Activated CD8-positive, alpha-beta T cell treated with anti-CD3 and anti-CD28 coated beads for 36 hours (primary cell): ENCODE measurements around the gene CPLX1. TPM values are rescaled to one million over a fixed set of nuclear protein-coding genes. Genes with fewer than 3 reads are reported as not detected.

Experiments used
- ATAC-seq: fragments of 200-7000 bp; cut with Tn5 transposase; one replicate; pipeline ENCODE4 v1.10.0; 2021; ENCODE audit warnings: mild to moderate bottlenecking, moderate library complexity
- CTCF ChIA-PET: fragments of 350-600 bp; sonication (Branson Sonifier 250); formaldehyde crosslinking; loops from one replicate; lab custom pipeline; 2021; ENCODE audit warnings: antibody characterized with exemption; lab: Charles Lee
- POLR2A ChIA-PET: fragments of 350-600 bp; sonication (Branson Sonifier 250); formaldehyde crosslinking; loops from one replicate; lab custom pipeline; 2021; ENCODE audit warnings: antibody characterized with exemption; lab: Charles Lee
- DNase-seq: peaks from one replicate; pipeline ENCODE4 v3.0.0-alpha.2; 2020
- H3K27ac Mint-ChIP-seq: one replicate; pipeline ENCODE4 v1.8.0; 2021; ENCODE audit warnings: mild to moderate bottlenecking, mixed read lengths
- H3K27me3 Mint-ChIP-seq: one replicate; pipeline ENCODE4 v1.8.0; 2021; ENCODE audit warnings: mixed read lengths
- H3K36me3 Mint-ChIP-seq: one replicate; pipeline ENCODE4 v1.8.0; 2021; ENCODE audit warnings: low read depth, mixed read lengths
- H3K4me1 Mint-ChIP-seq: one replicate; pipeline ENCODE4 v1.8.0; 2021; ENCODE audit warnings: low read depth, mixed read lengths
- H3K4me3 Mint-ChIP-seq: one replicate; pipeline ENCODE4 v1.8.0; 2021; ENCODE audit warnings: mild to moderate bottlenecking, moderate library complexity, mixed read lengths
- H3K9me3 Mint-ChIP-seq: one replicate; pipeline ENCODE4 v1.8.0; 2021; ENCODE audit warnings: mixed read lengths
- CTCF ChIP-seq: fragments of 200-600 bp; IDR thresholded peaks from one replicate; pipeline ENCODE4 v1.8.0; 2022; ENCODE audit warnings: antibody characterized with exemption, mild to moderate bottlenecking
- intact Hi-C: fragments of 100-400 bp; cut with micrococcal nuclease; formaldehyde crosslinking; loops from one replicate; pipeline ENCODE4 v1.10.0; 2022
- total RNA-seq, 2 experiments: library from RNA; stranded (reverse); gene quantifications; one replicate each; pipeline ENCODE4 v1.2.3, GENCODE V29; 2021

The CPLX1 gene
- total RNA-seq, 2 experiments from 2014 or later: not detected

- CTCF ChIA-PET: interaction anchor here (1.1 kb wide), 1 partner anchor 104 kb away, joined by 3 read pairs; no protein-coding TSS in a partner anchor
Observed at GRCh38 chr4:845233-845835, 19.4 kb upstream of the CPLX1 start.

GRCh38 chr4:844752-845232 lies 18.9 kb upstream of the CPLX1 start:
- TF ChIP-seq CTCF: no peak

More at GRCh38 chr4:845233-845835, 19.4 kb upstream of the CPLX1 start:
- DNase-seq (no peak), ATAC-seq (no peak)
- peaks cover 12% of the 10 kb centered on the region for H3K36me3 Mint-ChIP-seq
- no peak for TF ChIP-seq CTCF
- no peaks in the 10 kb centered on the region for H3K27me3 Mint-ChIP-seq
- POLR2A ChIA-PET: interaction anchor here (0.6 to 1.3 kb wide), 3 partner anchors 14 to 244 kb away, joined by 3 to 4 read pairs (median 4); no protein-coding TSS in a partner anchor
- no peak overlapping the region for H3K27ac Mint-ChIP-seq
- no peak overlapping the region for H3K4me3 Mint-ChIP-seq
- H3K9me3 Mint-ChIP-seq: no peaks in the 10 kb centered on the region
- intact Hi-C loops: no loop called here
- no peaks in the 10 kb centered on the region for H3K4me1 Mint-ChIP-seq

GRCh38 chr4:839675-840443 lies 13.9 kb upstream of the CPLX1 start:
- no peak for DNase-seq
- Mint-ChIP-seq H3K36me3 (peaks cover 6% of the 10 kb centered on the region), H3K9me3 (peaks cover 14% of the 10 kb centered on the region), H3K4me3 (no peak overlapping the region), H3K4me1 (peaks cover 6% of the 10 kb centered on the region), H3K27ac (no peak overlapping the region), H3K27me3 (no peaks in the 10 kb centered on the region)
- ATAC-seq: peak; percentile 51
- TF ChIP-seq CTCF: no peak
- intact Hi-C loops: no loop called here
- POLR2A ChIA-PET: no interaction called here
- CTCF ChIA-PET: no interaction called here

More at GRCh38 chr4:844752-845232, 18.9 kb upstream of the CPLX1 start:
- H3K4me3 Mint-ChIP-seq: no peak overlapping the region
- ChIA-PET CTCF (interaction anchor here (1.1 kb wide), 1 partner anchor 103 kb away, joined by 3 read pairs; no protein-coding TSS in a partner anchor), POLR2A (interaction anchor here (0.7 to 1.3 kb wide), 2 partner anchors 15 to 34 kb away, joined by 4 read pairs; no protein-coding TSS in a partner anchor)
- DNase-seq (no peak), ATAC-seq (no peak)
- H3K4me1 Mint-ChIP-seq: peaks cover 5% of the 10 kb centered on the region
- H3K27me3 Mint-ChIP-seq: no peaks in the 10 kb centered on the region
- no peaks in the 10 kb centered on the region for H3K9me3 Mint-ChIP-seq
- intact Hi-C loops: no loop called here
- peaks cover 9% of the 10 kb centered on the region for H3K36me3 Mint-ChIP-seq
- no peak overlapping the region for H3K27ac Mint-ChIP-seq

- Mint-ChIP-seq H3K27me3 (peaks cover 2% of the 10 kb centered on the region), H3K4me1 (peaks cover 11% of the 10 kb centered on the region), H3K27ac (no peak overlapping the region), H3K36me3 (peaks cover 6% of the 10 kb centered on the region), H3K9me3 (peaks cover 14% of the 10 kb centered on the region), H3K4me3 (no peak overlapping the region)
- intact Hi-C loops: no loop called here
- CTCF ChIA-PET: no interaction called here
- POLR2A ChIA-PET: no interaction called here
- no peak for TF ChIP-seq CTCF
- ATAC-seq (no peak), DNase-seq (no peak)
Observed at GRCh38 chr4:837772-838171, 11.8 kb upstream of the CPLX1 start.
